GM12892 (cell line): ENCODE data around the gene PPP1R13B.

ENCODE experiments used
- POLR2A ChIP-seq: IDR thresholded peaks from 2 replicates; pipeline ENCODE4 v1.6.1; 2011; ENCODE audit warnings: low read depth, low read length, control low read depth
- TAF1 ChIP-seq: IDR thresholded peaks from 2 replicates; pipeline ENCODE4 v1.6.1; 2011; ENCODE audit warnings: low read depth, mild to moderate bottlenecking, control low read depth, low read length, borderline replicate concordance

DNA sequence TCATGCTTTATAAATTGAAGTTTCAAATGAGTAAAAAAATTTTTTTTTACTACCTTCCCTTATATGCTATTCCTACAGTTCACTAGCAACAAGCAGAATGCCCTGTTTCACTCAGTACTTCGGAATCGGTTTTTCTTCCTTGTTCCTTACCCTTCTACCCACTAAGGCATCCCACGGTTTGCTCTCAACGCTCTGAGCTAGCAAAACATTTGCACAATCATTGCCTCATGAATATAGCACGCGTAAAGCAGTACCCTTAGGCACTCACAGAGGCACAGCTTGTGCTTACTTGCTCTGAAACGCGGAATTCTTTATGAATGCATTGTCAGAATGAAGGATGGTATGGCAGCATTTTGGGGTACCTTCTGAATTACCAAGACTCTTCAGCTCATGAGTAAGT lies 45.0 kb downstream of the PPP1R13B start:
- TF ChIP-seq POLR2A (no peak), TAF1 (no peak)
